ENCODE measurements around the gene ITGBL1. TPM values are rescaled to one million over a fixed set of nuclear protein-coding genes. Genes with fewer than 3 reads are reported as not detected.
A peak's percentile ranks its signal among the peaks of the same experiment; 100 is the strongest.

The ITGBL1 gene
- total and polyA plus RNA-seq, 2 of the 13 experiments (the other 11 are each of a cell fraction or from before 2014, with no cell fraction given): 0.02 TPM; not detected in 1

DNA sequence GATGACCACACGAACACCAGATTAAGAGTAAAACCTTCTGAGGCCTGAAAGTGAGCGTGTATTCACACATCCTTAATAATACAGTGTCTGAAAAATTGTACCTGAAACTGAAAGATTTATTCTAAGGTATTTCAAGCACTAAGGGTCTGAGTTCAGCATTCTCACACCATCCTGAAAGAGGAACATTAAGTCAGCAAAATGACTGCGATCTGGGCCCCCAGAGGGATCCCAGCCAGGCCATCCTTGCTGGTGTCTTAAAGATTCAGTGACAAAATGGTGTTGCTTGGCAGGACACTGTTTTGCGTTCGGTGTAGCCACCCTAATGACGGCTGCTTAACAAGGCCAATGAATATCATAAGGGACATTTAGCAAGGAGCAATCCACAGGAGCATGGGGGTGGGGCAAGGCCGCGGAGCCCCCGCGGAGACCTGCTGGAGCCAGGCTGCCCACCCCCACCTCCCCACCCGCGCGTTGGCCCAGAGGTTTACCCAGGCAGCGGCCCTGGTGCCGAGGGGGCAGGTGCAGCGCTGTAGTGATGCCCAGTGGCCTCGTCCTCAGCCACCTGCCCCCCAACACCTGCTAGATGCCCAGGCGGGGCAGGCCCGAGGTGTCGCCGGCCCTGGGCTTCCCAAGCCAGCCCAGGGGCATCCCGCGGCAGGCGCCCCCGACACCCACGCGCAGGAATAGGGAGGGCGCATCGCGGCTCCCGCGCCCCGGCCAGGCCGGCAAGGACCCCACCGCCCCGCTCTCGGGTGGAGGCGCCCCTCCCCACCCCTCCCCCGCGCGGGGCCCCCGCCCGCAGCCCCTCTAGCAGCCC, 36.9 kb upstream of the ITGBL1 start (continued):
- TF ChIP-seq ZNF605 (CRISPR knock-in tag; IDR thresholded peaks at IDR 0.05) (no peak), ZNF441 (CRISPR knock-in tag; IDR thresholded peaks at IDR 0.05; ENCODE audit: borderline replicate concordance) (no peak), MAFF (IDR thresholded peaks at IDR 0.05; ENCODE audit: low read depth, low read length) (no peak), ISX (CRISPR knock-in tag; conservative IDR thresholded peaks at IDR 0.05) (no peak)

DNA sequence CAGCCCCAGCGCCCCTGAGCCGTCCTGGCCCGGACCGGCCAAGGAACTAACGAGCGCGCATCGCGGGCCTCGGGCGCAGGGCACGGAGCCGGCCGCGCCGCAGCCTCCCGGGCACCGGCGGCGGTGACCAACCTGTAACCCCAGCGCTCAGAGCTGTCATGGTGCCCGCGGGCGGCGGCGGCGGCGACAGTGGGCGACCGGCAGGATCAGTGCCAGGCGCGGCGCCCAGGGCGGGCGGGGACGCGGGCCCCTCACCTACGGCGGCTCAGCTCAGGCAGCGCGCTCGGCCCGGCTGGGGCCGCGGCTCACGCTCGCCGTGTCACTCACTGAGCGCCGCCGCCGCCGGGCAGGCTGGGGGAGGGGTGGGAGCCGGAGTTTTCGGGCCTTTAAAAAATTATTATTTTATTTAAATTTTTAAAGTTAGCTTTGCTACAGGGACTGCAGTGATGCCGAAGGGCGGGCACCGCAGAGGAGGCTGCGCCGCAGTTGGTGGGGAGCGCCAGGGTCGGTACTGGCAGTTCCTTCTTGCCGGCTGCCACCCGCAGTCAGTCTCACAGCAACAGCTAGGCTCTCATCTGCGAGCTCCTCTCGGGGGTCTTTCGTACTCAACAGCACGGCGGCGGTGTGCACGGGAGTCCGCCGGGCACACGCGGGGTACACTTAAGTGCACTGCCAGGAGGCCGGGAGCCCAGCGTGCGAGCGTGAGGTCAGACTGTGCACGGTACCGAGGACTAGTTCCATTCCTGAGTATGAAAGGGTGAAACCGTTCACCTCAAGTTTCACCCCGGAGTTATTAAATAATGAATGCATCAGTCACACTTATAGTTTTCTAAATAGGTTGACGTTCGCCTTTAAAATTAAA, 36.1 kb upstream of the ITGBL1 start, which contains the start of gene NALCN:
Gene NALCN, minus strand, starts transcription at position 328 of the 862 bp plus-strand sequence. CDS start 17,382 bp downstream, outside the sequence.
- intact Hi-C loops (cut with micrococcal nuclease; ENCODE audit: unreplicated experiment): no loop called here

More for the DNA sequence above, 36.1 kb upstream of the ITGBL1 start, which contains the start of gene NALCN:
- DNase-seq (ENCODE audit: low spot score) (no peak), FAIRE-seq (no peak), ATAC-seq (peak; percentile 82)
- in situ Hi-C loops (cut with HindIII; ENCODE audit: extremely low pct_ligation_motif_present, low pct_unique_long_range_greater_than_20kb): no loop called here
- CTCF ChIA-PET (ENCODE audit: low intra/inter-chr PET ratio, low total read pairs): no interaction called here
- Histone ChIP-seq H4K20me1 (ENCODE audit: insufficient read depth, low read length) (no peaks in the 10 kb centered on the region), H3K9me3 (ENCODE audit: low read length) (no peaks in the 10 kb centered on the region), H3K9ac (ENCODE audit: insufficient read depth, low read depth, low read length) (no peak within 1 kb of the TSS), H3K27me3 (ENCODE audit: control insufficient read depth in 1 of 2, insufficient read depth in 2 of 2, low read length in 2 of 2) (peaks cover 0 to 15% of the 10 kb centered on the region in 2 experiments; a peak in 3 of 5 replicates), H3K27ac (ENCODE audit: extremely low read length, insufficient read depth, low read length) (no peak within 1 kb of the TSS), H3K4me1 (ENCODE audit: insufficient read depth, low read length) (no peaks in the 10 kb centered on the region), H3K4me3 (replicated peaks in 1 of 3; ENCODE audit: insufficient read depth in 1 of 3, low read depth in 2 of 3, low read length in 3 of 3) (peak within 1 kb of the TSS in 1 of 3 experiments; percentile 40; a peak in 2 of 6 replicates), H3K4me2 (ENCODE audit: low read depth, low read length) (peak within 1 kb of the TSS; percentile 51), H3K79me2 (ENCODE audit: insufficient read depth, low read length) (no peaks in the 10 kb centered on the region), H2AFZ (ENCODE audit: low read length) (no peak within 1 kb of the TSS), H3K36me3 (replicated peaks in 1 of 2; ENCODE audit: control insufficient read depth in 1 of 2, insufficient read depth in 2 of 2, low read length in 2 of 2) (no peaks in the 10 kb centered on the region)
- no TSS peak for BruUV-seq (replicated peaks)
- WGBS (ENCODE audit: low lambda C conversion rate): 13% methylated on average over 12 of the region's 85 CpGs
- POLR2A ChIA-PET: no interaction called here
- TF ChIP-seq MAFG (CRISPR knock-in tag; IDR thresholded peaks at IDR 0.05) (no peak), HIVEP1 (CRISPR knock-in tag; IDR thresholded peaks at IDR 0.05) (no peak), PCBP1 (IDR thresholded peaks at IDR 0.05; ENCODE audit: borderline replicate concordance, low read depth, low read length) (no peak), MEIS1 (CRISPR knock-in tag; IDR thresholded peaks at IDR 0.05; ENCODE audit: borderline replicate concordance) (no peak), EZH2 (conservative IDR thresholded peaks at IDR 0.05; ENCODE audit: low read depth, low read length) (no peak), KDM4B (CRISPR knock-in tag; IDR thresholded peaks at IDR 0.05) (no peak), KMT2A (CRISPR knock-in tag; IDR thresholded peaks at IDR 0.05) (no peak), ZNF816 (CRISPR knock-in tag; IDR thresholded peaks at IDR 0.05; ENCODE audit: borderline replicate concordance) (no peak), PTBP1 (IDR thresholded peaks at IDR 0.05; ENCODE audit: low read depth, low read length, poor library complexity, severe bottlenecking) (no peak), HMGXB4 (CRISPR knock-in tag; IDR thresholded peaks at IDR 0.05; ENCODE audit: borderline replicate concordance in 1 of 2, low read depth in 1 of 2) (no peak), AGO1 (IDR thresholded peaks at IDR 0.05; ENCODE audit: low read depth, low read length, poor library complexity, severe bottlenecking) (no peak), TP53 (CRISPR knock-in tag; conservative IDR thresholded peaks at IDR 0.05) (no peak), HHEX (CRISPR knock-in tag; IDR thresholded peaks at IDR 0.05) (no peak), ZNF160 (CRISPR knock-in tag; IDR thresholded peaks at IDR 0.05) (no peak), DNMT3B (CRISPR knock-in tag; conservative IDR thresholded peaks at IDR 0.05) (no peak), MAZ (IDR thresholded peaks at IDR 0.05; ENCODE audit: borderline replicate concordance, low read depth, low read length) (no peak), MAZ (CRISPR knock-in tag; IDR thresholded peaks at IDR 0.05; ENCODE audit: low read depth) (no peak), SMAD9 (CRISPR knock-in tag; IDR thresholded peaks at IDR 0.05) (no peak)

Measured in HepG2 (cell line).